Measurements from ENCODE around the gene NAT8. TPM values are rescaled to one million over a fixed set of nuclear protein-coding genes. Genes with fewer than 3 reads are reported as not detected.
"Not testable (repeated sequence)": the region's sequence is repeated elsewhere in the genome, so short reads cannot be mapped to it uniquely, and the experiment has no call there.

The NAT8 gene
- total RNA-seq, 4 donors from 2014 or later = not detected

DNA sequence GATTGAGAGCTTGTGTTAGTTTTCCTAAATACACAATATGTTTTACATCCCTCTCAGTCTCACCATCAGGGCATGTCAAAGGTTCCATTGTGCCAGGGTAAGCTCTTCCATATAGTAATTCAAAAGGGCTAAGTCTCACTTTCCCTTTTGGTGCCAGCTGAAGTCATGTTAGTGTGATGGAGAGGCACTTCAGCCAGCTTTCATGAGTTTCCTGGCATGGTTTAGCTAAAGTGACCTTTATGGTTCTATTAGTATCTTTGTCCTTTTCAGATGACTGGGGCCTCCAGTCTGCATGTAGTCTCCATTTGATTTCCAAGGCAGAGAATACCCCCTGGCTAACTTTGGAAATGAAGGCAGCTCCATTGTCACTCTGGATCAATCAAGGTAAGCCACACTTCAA is 27.2 kb downstream of the NAT8 start:
- TF ChIP-seq, protein P1, sequence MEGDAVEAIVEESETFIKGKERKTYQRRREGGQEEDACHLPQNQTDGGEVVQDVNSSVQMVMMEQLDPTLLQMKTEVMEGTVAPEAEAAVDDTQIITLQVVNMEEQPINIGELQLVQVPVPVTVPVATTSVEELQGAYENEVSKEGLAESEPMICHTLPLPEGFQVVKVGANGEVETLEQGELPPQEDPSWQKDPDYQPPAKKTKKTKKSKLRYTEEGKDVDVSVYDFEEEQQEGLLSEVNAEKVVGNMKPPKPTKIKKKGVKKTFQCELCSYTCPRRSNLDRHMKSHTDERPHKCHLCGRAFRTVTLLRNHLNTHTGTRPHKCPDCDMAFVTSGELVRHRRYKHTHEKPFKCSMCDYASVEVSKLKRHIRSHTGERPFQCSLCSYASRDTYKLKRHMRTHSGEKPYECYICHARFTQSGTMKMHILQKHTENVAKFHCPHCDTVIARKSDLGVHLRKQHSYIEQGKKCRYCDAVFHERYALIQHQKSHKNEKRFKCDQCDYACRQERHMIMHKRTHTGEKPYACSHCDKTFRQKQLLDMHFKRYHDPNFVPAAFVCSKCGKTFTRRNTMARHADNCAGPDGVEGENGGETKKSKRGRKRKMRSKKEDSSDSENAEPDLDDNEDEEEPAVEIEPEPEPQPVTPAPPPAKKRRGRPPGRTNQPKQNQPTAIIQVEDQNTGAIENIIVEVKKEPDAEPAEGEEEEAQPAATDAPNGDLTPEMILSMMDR (IDR thresholded peaks at IDR 0.05) = no peak
- TF ChIP-seq POLR2A (IDR thresholded peaks at IDR 0.05) = no peak
- no peak for DNase-seq (ENCODE audit: low spot score in 2 of 2)
- intact Hi-C loops (cut with DNase I; ENCODE audit: low total_unique reads) = no loop called here
- H3K4me3 ChIP-seq (ENCODE audit: low read depth, poor library complexity, severe bottlenecking) = no peak overlapping the region

DNA sequence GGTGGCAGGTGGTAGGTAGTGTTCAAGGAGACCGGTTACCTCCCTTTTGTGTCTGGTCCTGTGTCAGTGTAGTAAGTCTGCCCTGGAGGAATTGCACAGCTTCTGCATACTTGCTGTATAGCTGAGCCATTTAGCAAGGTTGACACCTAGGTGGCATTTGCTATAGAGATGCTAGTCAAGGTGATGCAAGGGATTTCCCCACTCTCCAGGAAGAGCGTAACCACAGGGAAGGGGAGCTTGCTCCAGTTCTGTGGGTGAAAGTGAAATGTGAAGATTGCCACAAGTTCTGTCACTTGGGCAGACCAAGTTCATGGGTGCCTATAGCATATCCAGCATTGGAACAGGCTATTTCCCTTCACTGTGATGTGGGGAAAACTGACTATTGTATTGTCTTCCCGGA is 28.1 kb downstream of the NAT8 start:
- no peak overlapping the region for H3K4me3 ChIP-seq (ENCODE audit: low read depth, poor library complexity, severe bottlenecking)
- no peak for DNase-seq (ENCODE audit: low spot score in 2 of 2)
- intact Hi-C loops (cut with DNase I; ENCODE audit: low total_unique reads) = no loop called here
- WGBS, 2 donors = 84 to 93% methylated on average over 3 of the region's 3 CpGs
- no peak for TF ChIP-seq POLR2A (IDR thresholded peaks at IDR 0.05)
- TF ChIP-seq, protein P1 (IDR thresholded peaks at IDR 0.05) = no peak

DNA sequence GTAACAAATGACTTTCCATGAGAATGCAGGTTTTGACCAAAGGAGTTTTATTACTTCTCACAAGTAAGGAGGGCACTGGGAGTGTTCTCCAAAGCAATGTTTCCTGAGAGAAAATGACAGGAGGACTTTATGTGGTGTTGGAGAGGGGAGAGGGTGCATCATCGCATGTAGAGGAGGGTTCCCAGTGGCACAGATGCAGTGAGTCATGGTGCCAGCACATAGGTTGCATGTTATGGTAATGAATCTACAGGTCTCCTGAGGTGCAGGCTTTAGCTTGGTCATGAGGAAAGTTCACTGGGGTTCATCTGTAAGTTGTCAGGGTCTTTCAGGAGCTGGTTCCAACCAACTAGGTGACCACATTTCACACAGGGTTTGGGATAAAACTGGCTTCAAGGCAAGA is 30.4 kb downstream of the NAT8 start:
- intact Hi-C loops (cut with DNase I; ENCODE audit: low total_unique reads) = no loop called here
- WGBS, 2 donors = 96 to 100% methylated on average over 1 of the region's 1 CpG
- TF ChIP-seq POLR2A (IDR thresholded peaks at IDR 0.05) = no peak
- TF ChIP-seq, protein P1 (IDR thresholded peaks at IDR 0.05) = no peak
- H3K4me3 ChIP-seq (ENCODE audit: low read depth, poor library complexity, severe bottlenecking) = no peak overlapping the region
- DNase-seq (ENCODE audit: low spot score in 2 of 2) = no peak

DNA sequence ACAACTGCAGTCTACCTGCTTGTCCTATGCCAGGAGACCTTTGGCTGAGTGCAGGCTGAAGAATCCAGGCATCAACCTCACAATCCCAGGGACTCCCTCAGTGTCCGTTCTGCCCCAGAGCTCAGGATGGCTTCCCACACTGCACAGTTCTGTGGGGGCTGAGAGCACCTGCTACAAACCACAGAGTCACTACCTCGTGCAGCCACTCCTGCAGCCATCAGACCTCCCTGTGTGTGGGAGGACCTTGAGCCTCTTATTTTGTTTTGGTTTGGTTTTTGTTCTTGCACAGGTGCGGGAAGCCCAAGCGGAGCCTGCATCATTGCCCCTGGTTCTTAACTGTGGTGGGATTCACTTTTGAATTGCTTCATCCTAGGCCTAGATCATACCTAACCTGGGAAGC is 31.0 kb downstream of the NAT8 start:
- no peak for TF ChIP-seq POLR2A (IDR thresholded peaks at IDR 0.05)
- TF ChIP-seq, protein P1 (IDR thresholded peaks at IDR 0.05) = no peak
- 82 to 93% methylated on average over 4 of the region's 4 CpGs for WGBS, 2 donors
- no peak overlapping the region for H3K4me3 ChIP-seq (ENCODE audit: low read depth, poor library complexity, severe bottlenecking)
- no peak for DNase-seq (ENCODE audit: low spot score in 2 of 2)
- intact Hi-C loops (cut with DNase I; ENCODE audit: low total_unique reads) = no loop called here

DNA sequence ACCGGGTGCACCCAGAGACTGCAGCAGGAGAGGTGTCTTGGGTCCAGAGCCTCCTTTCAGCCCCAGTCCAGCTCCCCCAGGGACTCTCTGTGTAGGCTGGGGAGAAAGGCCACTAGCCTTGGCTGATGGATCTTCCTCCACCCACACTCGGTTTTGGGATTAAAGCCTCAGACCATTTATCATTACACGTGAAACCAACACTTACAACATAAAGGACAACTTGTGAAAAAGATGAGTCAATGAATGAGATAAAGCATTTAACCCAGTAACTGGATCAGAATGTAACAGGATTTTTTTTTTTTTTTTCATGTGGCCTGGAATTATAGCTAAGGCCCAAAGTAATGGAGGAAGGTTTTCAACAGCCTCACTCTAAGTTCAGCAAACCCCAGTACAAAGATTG is 32.1 kb downstream of the NAT8 start:
- WGBS, 2 donors = 84 to 91% methylated on average over 3 of the region's 3 CpGs
- intact Hi-C loops (cut with DNase I; ENCODE audit: low total_unique reads) = no loop called here
- no peak overlapping the region for H3K4me3 ChIP-seq (ENCODE audit: low read depth, poor library complexity, severe bottlenecking)
- no peak for DNase-seq (ENCODE audit: low spot score in 2 of 2)
- TF ChIP-seq, protein P1 (IDR thresholded peaks at IDR 0.05) = no peak
- no peak for TF ChIP-seq POLR2A (IDR thresholded peaks at IDR 0.05)

DNA sequence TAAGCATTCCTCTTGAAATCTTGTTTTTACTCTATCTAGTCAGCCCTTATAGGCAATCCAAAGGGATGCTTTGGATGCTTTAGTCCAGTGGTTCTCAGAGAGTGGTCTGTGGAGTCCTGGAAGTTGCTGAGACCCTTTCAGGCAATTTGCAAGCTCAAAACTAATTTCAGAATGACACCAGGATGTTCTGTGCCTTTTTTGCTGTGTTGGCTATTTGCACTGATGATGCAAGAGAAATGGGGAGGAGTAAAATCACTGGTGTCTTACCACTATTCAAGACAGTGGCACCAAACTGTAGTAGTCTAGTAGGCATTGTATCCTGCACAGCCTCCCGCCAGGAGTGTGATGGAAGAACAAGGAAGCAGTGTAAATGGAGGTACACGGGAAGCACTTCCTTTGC is 37.6 kb downstream of the NAT8 start:
- WGBS, 2 donors = 78 to 91% methylated on average over 2 of the region's 2 CpGs
- DNase-seq (ENCODE audit: low spot score in 2 of 2); H3K4me3 ChIP-seq (ENCODE audit: low read depth, poor library complexity, severe bottlenecking); intact Hi-C loops (cut with DNase I; ENCODE audit: low total_unique reads): not testable (repeated sequence)

DNA sequence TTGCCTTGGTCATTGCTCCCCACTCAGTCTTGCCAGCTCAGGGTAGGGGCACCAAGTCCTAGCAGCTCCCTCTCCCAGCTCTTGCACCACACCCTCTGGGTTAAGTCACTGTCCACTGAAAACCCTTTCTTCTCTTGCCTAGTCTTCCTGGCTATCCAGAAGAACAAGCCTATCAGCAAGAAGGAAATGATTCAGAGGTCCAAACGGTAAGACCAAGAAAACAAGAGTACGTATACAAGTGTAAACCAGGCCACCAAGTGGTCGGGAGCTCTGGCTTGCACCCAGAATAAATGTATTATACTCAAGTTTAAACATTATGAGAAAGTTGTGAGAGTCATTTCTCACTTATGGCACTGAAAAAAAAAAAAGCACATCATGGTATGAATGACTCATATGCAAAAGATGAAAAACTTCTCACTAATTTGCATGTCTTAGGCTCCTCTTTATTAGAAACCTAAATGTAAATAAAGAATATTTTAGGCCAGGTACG is 39.1 kb downstream of the NAT8 start:
- intact Hi-C loops (cut with DNase I; ENCODE audit: low total_unique reads) = not testable (repeated sequence)

More for the DNA sequence above, 39.1 kb downstream of the NAT8 start:
- WGBS, 2 donors = 72% methylated on average over 4 of the region's 4 CpGs
- H3K4me3 ChIP-seq (ENCODE audit: low read depth, poor library complexity, severe bottlenecking); DNase-seq (ENCODE audit: low spot score in 2 of 2): not testable (repeated sequence)
